ENCODE results near the gene GSK3B. TPM values are rescaled to one million over a fixed set of nuclear protein-coding genes. Genes with fewer than 3 reads are reported as not detected.

The GSK3B gene
- total and polyA plus RNA-seq, 4 donors, result 11.0 to 64.9 (median 30.6) TPM

DNA sequence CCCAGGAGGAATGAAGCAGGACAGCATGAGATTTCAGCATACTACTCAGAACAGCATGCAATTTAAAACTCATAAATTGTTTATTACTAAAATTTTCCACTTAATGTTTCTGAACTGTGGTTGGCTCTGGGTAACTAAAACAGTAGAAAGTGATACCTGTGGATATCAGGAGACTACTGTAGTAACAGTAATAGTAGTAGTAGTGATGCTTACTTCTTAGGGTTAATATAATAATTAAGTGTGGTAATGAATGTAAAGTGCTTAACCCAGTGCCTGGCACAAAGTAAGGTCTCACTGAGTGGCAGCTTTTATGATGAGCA, 195.1 kb downstream of the GSK3B start:
- no peak overlapping the region for H3K27ac ChIP-seq (ENCODE audit: low read depth in 1 of 2, low read length in 1 of 2)
- peaks cover 0 to 15% (median 5%) of the 10 kb centered on the region in 4 donors for H3K36me3 ChIP-seq (ENCODE audit: control insufficient read depth in 4 of 4, insufficient read depth in 4 of 4, low read length in 4 of 4)
- no peaks in the 10 kb centered on the region for H3K9me3 ChIP-seq (ENCODE audit: control insufficient read depth in 4 of 4, insufficient read depth in 3 of 4, low read length in 3 of 4)
- ATAC-seq (ENCODE audit: insufficient read depth, low FRiP score), result no peak
- no peak for DNase-seq
- peaks cover 0 to 4% (median 0%) of the 10 kb centered on the region in 5 donors for H3K4me1 ChIP-seq (ENCODE audit: control insufficient read depth in 5 of 5, insufficient read depth in 5 of 5, low read length in 5 of 5)
- no peak overlapping the region for H3K9ac ChIP-seq (ENCODE audit: insufficient read depth in 1 of 2, low read length in 2 of 2)
- TF ChIP-seq, protein P1, sequence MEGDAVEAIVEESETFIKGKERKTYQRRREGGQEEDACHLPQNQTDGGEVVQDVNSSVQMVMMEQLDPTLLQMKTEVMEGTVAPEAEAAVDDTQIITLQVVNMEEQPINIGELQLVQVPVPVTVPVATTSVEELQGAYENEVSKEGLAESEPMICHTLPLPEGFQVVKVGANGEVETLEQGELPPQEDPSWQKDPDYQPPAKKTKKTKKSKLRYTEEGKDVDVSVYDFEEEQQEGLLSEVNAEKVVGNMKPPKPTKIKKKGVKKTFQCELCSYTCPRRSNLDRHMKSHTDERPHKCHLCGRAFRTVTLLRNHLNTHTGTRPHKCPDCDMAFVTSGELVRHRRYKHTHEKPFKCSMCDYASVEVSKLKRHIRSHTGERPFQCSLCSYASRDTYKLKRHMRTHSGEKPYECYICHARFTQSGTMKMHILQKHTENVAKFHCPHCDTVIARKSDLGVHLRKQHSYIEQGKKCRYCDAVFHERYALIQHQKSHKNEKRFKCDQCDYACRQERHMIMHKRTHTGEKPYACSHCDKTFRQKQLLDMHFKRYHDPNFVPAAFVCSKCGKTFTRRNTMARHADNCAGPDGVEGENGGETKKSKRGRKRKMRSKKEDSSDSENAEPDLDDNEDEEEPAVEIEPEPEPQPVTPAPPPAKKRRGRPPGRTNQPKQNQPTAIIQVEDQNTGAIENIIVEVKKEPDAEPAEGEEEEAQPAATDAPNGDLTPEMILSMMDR (IDR thresholded peaks at IDR 0.05; ENCODE audit: control extremely low read depth, extremely low read depth), result no peak
- H3K4me3 ChIP-seq, result no peak overlapping the region
- H3K27me3 ChIP-seq (ENCODE audit: control insufficient read depth in 3 of 3, insufficient read depth in 3 of 3, low read length in 2 of 3), result no peaks in the 10 kb centered on the region

DNA sequence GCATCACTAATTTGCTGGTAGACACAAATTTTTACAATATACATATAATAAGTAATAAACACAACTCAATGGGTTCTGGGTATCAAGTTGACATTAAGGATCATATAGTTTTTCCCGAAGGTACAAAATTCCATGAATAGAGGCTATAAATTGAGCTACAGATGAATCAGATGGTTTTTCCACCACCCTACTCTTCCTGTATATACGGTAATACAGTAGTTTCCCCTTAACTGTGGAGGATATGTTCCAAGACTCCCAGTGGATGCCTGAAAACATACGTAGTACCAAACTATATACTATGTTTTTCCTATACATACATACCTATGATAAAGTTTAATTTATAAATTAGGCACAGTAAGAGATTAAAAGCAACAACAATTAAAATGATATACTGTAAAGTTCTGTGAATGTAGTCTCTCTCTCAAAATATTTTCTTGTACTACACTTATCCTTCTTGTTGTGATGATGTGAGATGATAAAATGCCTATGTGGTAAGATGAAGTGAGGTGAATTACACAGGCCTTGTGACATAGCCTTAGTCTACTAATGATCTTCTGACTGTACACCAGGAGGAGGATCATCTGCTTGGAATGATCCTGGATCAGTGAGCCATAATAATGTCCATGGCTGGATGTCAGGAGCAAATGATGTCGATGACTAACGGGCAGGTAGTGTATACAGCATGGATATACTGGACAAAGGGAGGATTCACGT, 195.6 kb downstream of the GSK3B start:
- DNase-seq, result no peak
- Histone ChIP-seq H3K9me3 (ENCODE audit: control insufficient read depth in 4 of 4, insufficient read depth in 3 of 4, low read length in 3 of 4) (no peaks in the 10 kb centered on the region), H3K4me3 (no peak overlapping the region), H3K9ac (ENCODE audit: insufficient read depth in 1 of 2, low read length in 2 of 2) (no peak overlapping the region), H3K27ac (ENCODE audit: low read depth in 1 of 2, low read length in 1 of 2) (no peak overlapping the region), H3K4me1 (ENCODE audit: control insufficient read depth in 5 of 5, insufficient read depth in 5 of 5, low read length in 5 of 5) (peaks cover 0 to 4% (median 0%) of the 10 kb centered on the region in 5 donors), H3K27me3 (ENCODE audit: control insufficient read depth in 3 of 3, insufficient read depth in 3 of 3, low read length in 2 of 3) (no peaks in the 10 kb centered on the region), H3K36me3 (ENCODE audit: control insufficient read depth in 4 of 4, insufficient read depth in 4 of 4, low read length in 4 of 4) (peaks cover 0 to 17% (median 5%) of the 10 kb centered on the region in 4 donors)
- ATAC-seq (ENCODE audit: insufficient read depth, low FRiP score), result no peak
- WGBS, 2 donors, result 94 to 97% methylated on average over 6 of the region's 6 CpGs
- TF ChIP-seq, protein P1 (IDR thresholded peaks at IDR 0.05; ENCODE audit: control extremely low read depth, extremely low read depth), result no peak

DNA sequence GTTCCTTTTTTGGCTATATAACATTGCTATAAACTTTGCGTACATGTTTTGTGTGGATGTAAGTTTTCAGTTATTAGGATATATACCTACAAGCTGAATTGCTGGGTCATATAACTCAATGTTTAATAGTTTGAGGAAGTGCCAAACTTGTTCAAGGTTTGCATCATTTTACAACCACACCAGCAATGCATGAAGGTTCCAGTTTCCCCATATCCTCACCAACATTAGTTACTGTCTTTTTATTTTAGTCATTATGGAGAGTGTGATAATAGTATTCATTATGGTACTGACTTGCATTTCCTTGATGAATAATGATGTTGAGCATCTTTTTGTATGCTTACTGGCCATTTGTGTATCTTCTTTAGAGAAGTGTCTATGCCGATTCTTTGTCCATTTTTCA, 200.1 kb downstream of the GSK3B start:
- ATAC-seq (ENCODE audit: insufficient read depth, low FRiP score) (no peak), DNase-seq (no peak)
- Histone ChIP-seq H3K4me3 (no peak overlapping the region), H3K9me3 (ENCODE audit: control insufficient read depth in 4 of 4, insufficient read depth in 3 of 4, low read length in 3 of 4) (peaks cover 0 to 2% (median 0%) of the 10 kb centered on the region in 4 donors), H3K36me3 (ENCODE audit: control insufficient read depth in 4 of 4, insufficient read depth in 4 of 4, low read length in 4 of 4) (peaks cover 0 to 18% (median 8%) of the 10 kb centered on the region in 4 donors), H3K9ac (ENCODE audit: insufficient read depth in 1 of 2, low read length in 2 of 2) (no peak overlapping the region), H3K27ac (ENCODE audit: low read depth in 1 of 2, low read length in 1 of 2) (no peak overlapping the region), H3K27me3 (ENCODE audit: control insufficient read depth in 3 of 3, insufficient read depth in 3 of 3, low read length in 2 of 3) (no peaks in the 10 kb centered on the region), H3K4me1 (ENCODE audit: control insufficient read depth in 5 of 5, insufficient read depth in 5 of 5, low read length in 5 of 5) (peaks cover 0 to 4% (median 0%) of the 10 kb centered on the region in 5 donors)
- 88 to 94% methylated on average over 2 of the region's 2 CpGs for WGBS, 2 donors
- TF ChIP-seq, protein P1 (IDR thresholded peaks at IDR 0.05; ENCODE audit: control extremely low read depth, extremely low read depth), result no peak

DNA sequence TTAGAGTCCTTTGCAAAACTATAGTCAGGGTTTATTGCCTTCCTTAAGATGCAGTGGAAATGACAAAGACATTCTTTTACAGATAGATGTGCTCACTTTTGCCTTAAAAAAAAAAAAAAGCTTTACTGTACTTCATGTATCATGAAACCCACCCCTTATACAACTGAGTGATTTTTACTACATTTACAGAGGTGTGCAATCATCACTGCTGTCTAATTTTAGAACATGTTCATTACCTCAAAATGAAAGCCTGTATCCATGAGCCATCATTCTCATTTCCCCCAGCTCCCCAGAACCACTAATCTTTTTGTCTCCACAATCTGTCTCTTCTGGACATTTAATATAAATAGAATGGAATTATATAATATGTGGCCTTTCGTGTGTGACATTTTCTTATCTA, 200.5 kb downstream of the GSK3B start:
- peaks cover 0 to 6% (median 0%) of the 10 kb centered on the region in 4 donors for H3K9me3 ChIP-seq (ENCODE audit: control insufficient read depth in 4 of 4, insufficient read depth in 3 of 4, low read length in 3 of 4)
- no peak overlapping the region for H3K4me3 ChIP-seq
- ATAC-seq (ENCODE audit: insufficient read depth, low FRiP score), result no peak
- no peak for DNase-seq
- 63 to 70% methylated on average over 1 of the region's 1 CpG for WGBS, 2 donors
- TF ChIP-seq, protein P1 (IDR thresholded peaks at IDR 0.05; ENCODE audit: control extremely low read depth, extremely low read depth), result no peak
- H3K4me1 ChIP-seq (ENCODE audit: control insufficient read depth in 5 of 5, insufficient read depth in 5 of 5, low read length in 5 of 5), result peaks cover 0 to 4% (median 0%) of the 10 kb centered on the region in 5 donors
- H3K9ac ChIP-seq (ENCODE audit: insufficient read depth in 1 of 2, low read length in 2 of 2), result no peak overlapping the region
- H3K27ac ChIP-seq (ENCODE audit: low read depth in 1 of 2, low read length in 1 of 2), result no peak overlapping the region
- H3K27me3 ChIP-seq (ENCODE audit: control insufficient read depth in 3 of 3, insufficient read depth in 3 of 3, low read length in 2 of 3), result no peaks in the 10 kb centered on the region
- H3K36me3 ChIP-seq (ENCODE audit: control insufficient read depth in 4 of 4, insufficient read depth in 4 of 4, low read length in 4 of 4), result peaks cover 0 to 17% (median 10%) of the 10 kb centered on the region in 4 donors
